ENCODE data around the gene TMEM98.
"Not testable (repeated sequence)": the region's sequence is repeated elsewhere in the genome, so short reads cannot be mapped to it uniquely, and the experiment has no call there.

TMEM98 gene

GRCh38 chr17:32916134-32916533, 11.8 kb upstream of the TMEM98 start:
- no peak for DNase-seq

GRCh38 chr17:32917081-32917480, 10.9 kb upstream of the TMEM98 start:
- DNase-seq, result no peak

- no peak for DNase-seq
Measured at GRCh38 chr17:32917842-32918241, 10.1 kb upstream of the TMEM98 start.

- not testable (repeated sequence) for DNase-seq
Measured at GRCh38 chr17:32919876-32920275, 8.1 kb upstream of the TMEM98 start.

- no peak for DNase-seq
Measured at GRCh38 chr17:32920293-32920692, 7.7 kb upstream of the TMEM98 start.

GRCh38 chr17:32921017-32921416, 6.9 kb upstream of the TMEM98 start:
- DNase-seq, result no peak

GRCh38 chr17:32923905-32924304, 4.0 kb upstream of the TMEM98 start:
- not testable (repeated sequence) for DNase-seq

GRCh38 chr17:32926183-32926582, 1.8 kb upstream of the TMEM98 start:
- DNase-seq, result no peak

- not testable (repeated sequence) for DNase-seq
Measured at GRCh38 chr17:32926789-32927188, 1.2 kb upstream of the TMEM98 start.

- peak in 2 of 3 experiments; percentile 58 to 64 for DNase-seq
Measured at GRCh38 chr17:32927201-32927723, 691 bp upstream of the TMEM98 start.

- DNase-seq, result peak in 2 of 3 experiments; percentile 58 to 64
Measured at GRCh38 chr17:32928586-32929535, 908 bp downstream of the TMEM98 start.

GRCh38 chr17:32929588-32929987, 1.6 kb downstream of the TMEM98 start:
- DNase-seq, result no peak

GRCh38 chr17:32930512-32930911, 2.6 kb downstream of the TMEM98 start:
- no peak for DNase-seq

GRCh38 chr17:32931686-32932085, 3.7 kb downstream of the TMEM98 start:
- DNase-seq, result no peak

- DNase-seq, result no peak
Measured at GRCh38 chr17:32933881-32934280, 5.9 kb downstream of the TMEM98 start.

GRCh38 chr17:32935726-32936125, 7.8 kb downstream of the TMEM98 start:
- DNase-seq, result no peak

- no peak for DNase-seq
Measured at GRCh38 chr17:32936186-32936893, 8.4 kb downstream of the TMEM98 start.

- peak; percentile 19 to 61 (median 42) for DNase-seq
Measured at GRCh38 chr17:32936894-32937500, 9.0 kb downstream of the TMEM98 start.

GRCh38 chr17:32940706-32941390, 12.9 kb downstream of the TMEM98 start:
- peak in 1 of 3 experiments; percentile 10 for DNase-seq

- peak in 1 of 3 experiments; percentile 8 for DNase-seq
Measured at GRCh38 chr17:32941419-32942032, 13.6 kb downstream of the TMEM98 start.

GRCh38 chr17:32943206-32943605, 15.3 kb downstream of the TMEM98 start:
- no peak for DNase-seq

GRCh38 chr17:32943647-32944191, 15.8 kb downstream of the TMEM98 start:
- DNase-seq, result no peak

Data from NCI-H1417 (cell line).